Activated CD4-positive, alpha-beta T cell treated with anti-CD3 and anti-CD28 coated beads, Interleukin-2, amount 50 U/mL, for 24 hours (primary cell): ENCODE data around the gene TSPYL2.
A peak's percentile ranks its signal among the peaks of the same experiment; 100 is the strongest.

Source experiments
- DNase-seq, 2 donors: peaks; one replicate each; pipeline ENCODE4 v3.0.0-alpha.2; 2020; ENCODE audit warnings: low read depth in 1 of 2, low spot score in 1 of 2

Gene TSPYL2

GRCh38 chrX:53080628-53081580 is 1.3 kb upstream of the TSPYL2 start:
- DNase-seq = no peak

GRCh38 chrX:53082773-53083616 is 828 bp downstream of the TSPYL2 start:
- no peak for DNase-seq

- no peak for DNase-seq
Measured at GRCh38 chrX:53084043-53084570, 1.9 kb downstream of the TSPYL2 start.

- DNase-seq = no peak
Measured at GRCh38 chrX:53084863-53085262, 2.7 kb downstream of the TSPYL2 start.

- no peak for DNase-seq
Measured at GRCh38 chrX:53085661-53086229, 3.6 kb downstream of the TSPYL2 start.

GRCh38 chrX:53086464-53086863 is 4.3 kb downstream of the TSPYL2 start:
- DNase-seq = no peak

- DNase-seq = no peak
Measured at GRCh38 chrX:53087388-53087831, 5.2 kb downstream of the TSPYL2 start.

- DNase-seq = peak in 1 of 2 donors; percentile 61
Measured at GRCh38 chrX:53088136-53088974, 6.2 kb downstream of the TSPYL2 start.

- DNase-seq = no peak
Measured at GRCh38 chrX:53089224-53089842, 7.2 kb downstream of the TSPYL2 start.

GRCh38 chrX:53089925-53090324 is 7.8 kb downstream of the TSPYL2 start:
- DNase-seq = no peak

GRCh38 chrX:53091354-53091753 is 9.2 kb downstream of the TSPYL2 start:
- no peak for DNase-seq

GRCh38 chrX:53093177-53093655 is 11.0 kb downstream of the TSPYL2 start:
- DNase-seq = peak in 1 of 2 donors; percentile 68

GRCh38 chrX:53093748-53094581 is 11.8 kb downstream of the TSPYL2 start, which contains the start of gene KANTR:
TSS of gene KANTR (plus strand) at chrX:53094142. CDS start at chrX:53124273, 30,131 bp downstream.
- peak; percentile 37 to 77 for DNase-seq

- DNase-seq = no peak
Measured at GRCh38 chrX:53094582-53094905, 12.4 kb downstream of the TSPYL2 start.

GRCh38 chrX:53095796-53096195 is 13.6 kb downstream of the TSPYL2 start:
- DNase-seq = no peak

- DNase-seq = no peak
Measured at GRCh38 chrX:53114864-53115549, 32.8 kb downstream of the TSPYL2 start.

- DNase-seq = no peak
Measured at GRCh38 chrX:53115550-53115874, 33.3 kb downstream of the TSPYL2 start.

- no peak for DNase-seq
Measured at GRCh38 chrX:53116101-53116500, 33.9 kb downstream of the TSPYL2 start.
